Glutamatergic neuron (in vitro differentiated cells): ENCODE measurements around the gene ARHGEF1. TPM values are rescaled to one million over a fixed set of nuclear protein-coding genes. Genes with fewer than 3 reads are reported as not detected.

Source experiments
- DNase-seq: peaks from one replicate; pipeline ENCODE4 v3.0.0; 2022
- H3K27ac Mint-ChIP-seq: one replicate; pipeline ENCODE4 v1.8.0; 2020; ENCODE audit warnings: mild to moderate bottlenecking, mixed read lengths, inconsistent platforms; ENCODE audit not compliant: unreplicated experiment
- H3K27me3 Mint-ChIP-seq: one replicate; pipeline ENCODE4 v1.8.0; 2020; ENCODE audit warnings: mild to moderate bottlenecking, moderate library complexity, mixed read lengths, inconsistent platforms; ENCODE audit not compliant: unreplicated experiment
- H3K36me3 Mint-ChIP-seq: one replicate; pipeline ENCODE4 v1.8.0; 2020; ENCODE audit warnings: mild to moderate bottlenecking, mixed read lengths, inconsistent platforms; ENCODE audit not compliant: unreplicated experiment
- H3K4me1 Mint-ChIP-seq: one replicate; pipeline ENCODE4 v1.8.0; 2020; ENCODE audit warnings: mild to moderate bottlenecking, low read depth, mixed read lengths, inconsistent platforms; ENCODE audit not compliant: unreplicated experiment
- H3K4me3 Mint-ChIP-seq: one replicate; pipeline ENCODE4 v1.8.0; 2020; ENCODE audit warnings: mild to moderate bottlenecking, mixed read lengths, inconsistent platforms; ENCODE audit not compliant: unreplicated experiment
- H3K9me3 Mint-ChIP-seq: one replicate; pipeline ENCODE4 v1.8.0; 2020; ENCODE audit warnings: mild to moderate bottlenecking, moderate library complexity, mixed read lengths, inconsistent platforms; ENCODE audit not compliant: unreplicated experiment
- total RNA-seq: library from RNA; stranded (reverse); fragmentation: NEBNext Ultra II Directional; extraction: Animal tissue kit (Norgen Biotek cat#: 25700); gene quantifications from one replicate; pipeline ENCODE4 v1.2.1, GENCODE V29; 2021; ENCODE audit not compliant: unreplicated experiment
- TF ChIP-seq, protein P1 (sequence below): fragments of 200-600 bp; sonication (generic); IDR thresholded peaks from one replicate; pipeline ENCODE4 v1.5.0; 2021; ENCODE audit not compliant: partially characterized antibody, unreplicated experiment

The ARHGEF1 gene
- total RNA-seq, 1 donor from 2014 or later, result 78.7 TPM

DNA sequence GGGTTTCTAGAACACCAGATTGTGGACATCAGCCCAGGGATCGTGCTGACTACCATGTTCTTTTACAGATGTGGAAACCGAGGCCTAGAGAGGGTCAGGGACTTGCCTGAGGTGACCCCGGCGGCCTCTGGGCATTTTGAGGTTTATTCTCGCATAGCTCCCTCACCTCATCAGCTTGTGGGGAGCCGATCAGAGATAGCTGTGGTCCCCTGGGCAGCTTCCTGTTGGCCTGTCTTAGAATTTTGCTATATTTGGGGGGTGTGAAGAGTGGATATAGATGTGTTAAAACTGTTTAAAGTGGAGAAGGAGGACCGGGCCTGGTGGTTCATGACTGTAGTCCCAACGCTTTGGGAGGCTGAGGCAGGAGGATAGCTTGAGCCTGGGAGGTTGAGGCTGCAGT is 6.9 kb downstream of the ARHGEF1 start:
- Mint-ChIP-seq H3K4me1 (peaks cover 9% of the 10 kb centered on the region), H3K4me3 (no peak overlapping the region), H3K36me3 (peaks cover 4% of the 10 kb centered on the region), H3K27me3 (peaks cover 8% of the 10 kb centered on the region), H3K9me3 (peaks cover 8% of the 10 kb centered on the region), H3K27ac (no peak overlapping the region)
- TF ChIP-seq, protein P1, sequence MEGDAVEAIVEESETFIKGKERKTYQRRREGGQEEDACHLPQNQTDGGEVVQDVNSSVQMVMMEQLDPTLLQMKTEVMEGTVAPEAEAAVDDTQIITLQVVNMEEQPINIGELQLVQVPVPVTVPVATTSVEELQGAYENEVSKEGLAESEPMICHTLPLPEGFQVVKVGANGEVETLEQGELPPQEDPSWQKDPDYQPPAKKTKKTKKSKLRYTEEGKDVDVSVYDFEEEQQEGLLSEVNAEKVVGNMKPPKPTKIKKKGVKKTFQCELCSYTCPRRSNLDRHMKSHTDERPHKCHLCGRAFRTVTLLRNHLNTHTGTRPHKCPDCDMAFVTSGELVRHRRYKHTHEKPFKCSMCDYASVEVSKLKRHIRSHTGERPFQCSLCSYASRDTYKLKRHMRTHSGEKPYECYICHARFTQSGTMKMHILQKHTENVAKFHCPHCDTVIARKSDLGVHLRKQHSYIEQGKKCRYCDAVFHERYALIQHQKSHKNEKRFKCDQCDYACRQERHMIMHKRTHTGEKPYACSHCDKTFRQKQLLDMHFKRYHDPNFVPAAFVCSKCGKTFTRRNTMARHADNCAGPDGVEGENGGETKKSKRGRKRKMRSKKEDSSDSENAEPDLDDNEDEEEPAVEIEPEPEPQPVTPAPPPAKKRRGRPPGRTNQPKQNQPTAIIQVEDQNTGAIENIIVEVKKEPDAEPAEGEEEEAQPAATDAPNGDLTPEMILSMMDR, result no peak
- DNase-seq, result no peak

- peaks cover 4% of the 10 kb centered on the region for H3K36me3 Mint-ChIP-seq
- peaks cover 12% of the 10 kb centered on the region for H3K4me1 Mint-ChIP-seq
- H3K9me3 Mint-ChIP-seq, result peaks cover 10% of the 10 kb centered on the region
- H3K27ac Mint-ChIP-seq, result no peak overlapping the region
- TF ChIP-seq, protein P1, result no peak
- no peak overlapping the region for H3K4me3 Mint-ChIP-seq
- H3K27me3 Mint-ChIP-seq, result peaks cover 8% of the 10 kb centered on the region
- DNase-seq, result no peak
Measured at GRCh38 chr19:41890936-41891335, 8.0 kb downstream of the ARHGEF1 start.

DNA sequence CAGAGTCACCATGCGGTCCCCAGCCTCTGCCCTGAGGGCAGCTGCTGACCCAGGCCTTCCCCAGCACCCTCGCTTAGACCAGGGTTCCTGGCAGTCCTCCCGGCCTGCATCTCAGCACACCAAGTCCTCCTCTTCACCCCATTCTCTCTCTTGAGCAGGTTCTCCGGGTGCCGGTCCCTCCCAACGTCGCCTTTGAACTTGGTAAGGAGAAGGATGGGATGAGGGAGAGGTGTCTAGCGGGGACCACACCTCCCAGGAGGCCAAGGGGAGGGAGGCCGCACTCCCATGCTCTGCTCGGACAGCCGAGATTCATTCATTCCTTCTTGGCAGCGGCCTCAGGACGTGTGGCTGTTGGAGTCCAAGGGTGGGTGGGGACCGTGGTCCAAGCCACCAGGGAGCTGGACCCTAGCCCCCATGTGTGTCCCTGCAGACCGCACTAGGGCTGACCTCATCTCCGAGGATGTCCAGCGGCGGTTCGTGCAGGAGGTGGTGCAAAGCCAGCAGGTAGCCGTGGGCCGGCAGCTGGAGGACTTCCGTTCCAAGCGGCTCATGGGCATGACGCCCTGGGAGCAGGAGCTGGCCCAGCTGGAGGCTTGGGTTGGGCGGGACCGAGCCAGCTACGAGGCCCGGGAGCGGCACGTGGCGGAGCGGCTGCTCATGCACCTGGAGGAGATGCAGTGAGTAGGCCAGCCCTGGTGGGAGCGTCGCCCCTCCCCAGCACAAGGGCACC is 9.4 kb downstream of the ARHGEF1 start:
- Mint-ChIP-seq H3K27ac (no peak overlapping the region), H3K27me3 (peaks cover 6% of the 10 kb centered on the region), H3K4me1 (peaks cover 12% of the 10 kb centered on the region), H3K4me3 (no peak overlapping the region), H3K36me3 (peaks cover 4% of the 10 kb centered on the region), H3K9me3 (peaks cover 11% of the 10 kb centered on the region)
- DNase-seq, result peak; percentile 14
- TF ChIP-seq, protein P1, result no peak

GRCh38 chr19:41893899-41894298 is 10.9 kb downstream of the ARHGEF1 start:
- Mint-ChIP-seq H3K27me3 (peaks cover 6% of the 10 kb centered on the region), H3K27ac (no peak overlapping the region), H3K4me3 (no peak overlapping the region), H3K4me1 (peaks cover 9% of the 10 kb centered on the region), H3K36me3 (peaks cover 4% of the 10 kb centered on the region), H3K9me3 (peaks cover 9% of the 10 kb centered on the region)
- TF ChIP-seq, protein P1, result no peak
- DNase-seq, result peak; percentile 31

- Mint-ChIP-seq H3K36me3 (peaks cover 4% of the 10 kb centered on the region), H3K27me3 (peaks cover 6% of the 10 kb centered on the region), H3K4me3 (no peak overlapping the region), H3K4me1 (peaks cover 9% of the 10 kb centered on the region), H3K27ac (no peak overlapping the region), H3K9me3 (peaks cover 9% of the 10 kb centered on the region)
- TF ChIP-seq, protein P1, result no peak
- DNase-seq, result peak; percentile 12
Measured at GRCh38 chr19:41894350-41894749, 11.4 kb downstream of the ARHGEF1 start.
